Left ventricle myocardium inferior (tissue), 1 donor: Measurements from ENCODE around the gene TBX15. TPM values are rescaled to one million over a fixed set of nuclear protein-coding genes. Genes with fewer than 3 reads are reported as not detected.
A peak's percentile ranks its signal among the peaks of the same experiment; 100 is the strongest.

Experiments used
- DNase-seq: peaks from one replicate; pipeline ENCODE4 v3.0.0-alpha.2; 2020
- H3K27ac ChIP-seq: fragments of 200-600 bp; replicated peaks from 2 replicates; pipeline ENCODE4 v1.8.0; 2021
- H3K27me3 ChIP-seq: fragments of 200-600 bp; 2 replicates; pipeline ENCODE4 v1.8.0; 2021; ENCODE audit warnings: low read depth
- H3K36me3 ChIP-seq: fragments of 200-600 bp; 2 replicates; pipeline ENCODE4 v1.8.0; 2021
- H3K4me1 ChIP-seq: fragments of 200-600 bp; 2 replicates; pipeline ENCODE4 v1.8.0; 2021
- H3K4me3 ChIP-seq: fragments of 200-600 bp; 2 replicates; pipeline ENCODE4 v1.8.0; 2021; ENCODE audit warnings: mild to moderate bottlenecking, moderate library complexity
- H3K9me3 ChIP-seq: fragments of 200-600 bp; replicated peaks from 2 replicates; pipeline ENCODE4 v1.8.0; 2021
- intact Hi-C: fragments of 100-400 bp; cut with micrococcal nuclease; formaldehyde crosslinking; loops from one replicate; pipeline ENCODE4 v1.11.0; 2022
- total RNA-seq: library from RNA; stranded (reverse); fragmentation: NEBNext Ultra II Directional; extraction: Animal tissue kit (Norgen Biotek cat#: 25700); gene quantifications from one replicate; pipeline ENCODE4 v1.2.1, GENCODE V29; 2021
- TF ChIP-seq, protein P1 (sequence below): fragments of 200-600 bp; IDR thresholded peaks from 2 replicates; pipeline ENCODE4 v1.8.0; 2021; ENCODE audit warnings: antibody characterized with exemption, mild to moderate bottlenecking, borderline replicate concordance
- donor health status: DM: no; HTN: yes; CAD: no; lungs with severe emphysema.

The TBX15 gene
- total RNA-seq, 1 donor from 2014 or later: 0.63 TPM

DNA sequence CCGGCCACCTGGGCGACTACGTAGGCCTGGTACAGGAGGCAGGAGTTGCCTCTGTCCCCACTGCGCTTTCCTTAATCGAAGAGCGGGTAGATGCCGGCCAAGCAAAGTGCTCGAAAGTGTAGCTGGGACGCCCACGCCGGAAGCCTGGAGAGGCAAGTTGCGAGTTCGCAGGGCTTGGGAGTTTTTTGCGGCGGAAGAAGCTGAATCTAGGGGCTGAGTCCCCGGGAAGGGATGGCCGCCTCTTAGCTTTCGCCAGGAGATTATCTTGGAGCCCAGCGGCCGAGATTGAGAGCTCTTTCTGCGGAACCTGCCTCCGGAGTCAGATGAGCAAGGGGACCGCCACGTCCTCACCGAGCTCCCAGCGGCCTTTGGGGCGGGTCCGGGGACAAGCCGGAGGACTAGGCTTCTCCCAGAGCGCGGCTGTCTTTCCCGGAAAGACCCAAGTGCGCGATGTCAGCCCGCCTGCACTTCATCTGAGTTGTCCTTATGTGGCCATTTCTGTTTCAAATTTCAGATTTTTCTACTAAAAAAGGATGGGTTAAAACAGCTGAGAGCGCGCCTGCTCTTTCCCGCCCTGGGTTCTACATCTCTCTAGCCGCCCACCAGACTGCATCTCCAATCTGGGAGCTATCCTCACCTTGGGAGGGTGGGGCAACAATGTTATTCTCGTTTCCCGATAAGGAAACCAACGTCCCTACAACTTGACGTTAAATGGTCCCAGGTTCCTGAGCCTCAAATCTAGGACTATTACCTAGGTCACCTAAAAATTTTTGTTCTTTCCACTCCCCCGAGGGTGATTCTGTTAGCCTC is 12.4 kb upstream of the TBX15 start:
- intact Hi-C loops: no loop called here
- Histone ChIP-seq H3K4me3 (peak overlapping the region; percentile 55), H3K4me1 (peaks cover 17% of the 10 kb centered on the region), H3K36me3 (no peaks in the 10 kb centered on the region), H3K27ac (no peak overlapping the region), H3K27me3 (peaks cover 99% of the 10 kb centered on the region), H3K9me3 (no peaks in the 10 kb centered on the region)
- TF ChIP-seq, protein P1, sequence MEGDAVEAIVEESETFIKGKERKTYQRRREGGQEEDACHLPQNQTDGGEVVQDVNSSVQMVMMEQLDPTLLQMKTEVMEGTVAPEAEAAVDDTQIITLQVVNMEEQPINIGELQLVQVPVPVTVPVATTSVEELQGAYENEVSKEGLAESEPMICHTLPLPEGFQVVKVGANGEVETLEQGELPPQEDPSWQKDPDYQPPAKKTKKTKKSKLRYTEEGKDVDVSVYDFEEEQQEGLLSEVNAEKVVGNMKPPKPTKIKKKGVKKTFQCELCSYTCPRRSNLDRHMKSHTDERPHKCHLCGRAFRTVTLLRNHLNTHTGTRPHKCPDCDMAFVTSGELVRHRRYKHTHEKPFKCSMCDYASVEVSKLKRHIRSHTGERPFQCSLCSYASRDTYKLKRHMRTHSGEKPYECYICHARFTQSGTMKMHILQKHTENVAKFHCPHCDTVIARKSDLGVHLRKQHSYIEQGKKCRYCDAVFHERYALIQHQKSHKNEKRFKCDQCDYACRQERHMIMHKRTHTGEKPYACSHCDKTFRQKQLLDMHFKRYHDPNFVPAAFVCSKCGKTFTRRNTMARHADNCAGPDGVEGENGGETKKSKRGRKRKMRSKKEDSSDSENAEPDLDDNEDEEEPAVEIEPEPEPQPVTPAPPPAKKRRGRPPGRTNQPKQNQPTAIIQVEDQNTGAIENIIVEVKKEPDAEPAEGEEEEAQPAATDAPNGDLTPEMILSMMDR: no peak
- DNase-seq: no peak

DNA sequence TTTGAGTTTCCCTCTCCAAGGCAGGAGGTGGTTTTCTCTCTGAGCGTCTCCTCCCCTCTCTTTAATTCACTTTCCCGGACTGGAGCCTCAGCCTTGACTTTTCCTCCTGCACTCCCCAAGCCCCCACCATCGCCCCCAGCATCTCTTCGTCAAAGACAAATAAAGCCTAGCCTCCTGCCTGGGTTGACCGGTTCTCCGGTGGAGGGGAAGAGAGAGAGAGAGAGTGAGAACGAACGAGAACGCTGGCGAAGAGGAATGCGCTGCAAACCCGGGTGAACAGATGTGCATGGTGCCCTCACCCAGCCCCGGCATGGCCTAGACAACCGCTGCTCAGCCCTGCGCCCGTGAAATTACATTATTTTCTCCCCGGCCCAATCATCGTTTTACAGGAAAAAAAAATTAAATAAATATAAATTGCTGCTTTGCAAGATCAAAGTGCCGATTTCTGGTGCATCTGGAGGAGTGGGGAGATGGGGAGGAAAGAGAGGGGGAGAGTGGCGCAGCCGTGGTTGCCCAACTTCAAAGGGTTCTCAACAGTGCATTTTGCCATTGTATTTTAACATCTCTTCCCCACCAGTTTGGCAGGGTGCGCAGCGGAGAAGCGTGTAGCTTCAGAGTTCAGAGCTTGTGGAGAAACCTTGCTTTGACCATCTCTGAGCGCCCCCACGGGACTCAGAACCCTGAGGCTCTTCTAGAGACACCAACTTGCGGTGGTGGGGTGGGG is 11.4 kb upstream of the TBX15 start:
- intact Hi-C loops: no loop called here

DNA sequence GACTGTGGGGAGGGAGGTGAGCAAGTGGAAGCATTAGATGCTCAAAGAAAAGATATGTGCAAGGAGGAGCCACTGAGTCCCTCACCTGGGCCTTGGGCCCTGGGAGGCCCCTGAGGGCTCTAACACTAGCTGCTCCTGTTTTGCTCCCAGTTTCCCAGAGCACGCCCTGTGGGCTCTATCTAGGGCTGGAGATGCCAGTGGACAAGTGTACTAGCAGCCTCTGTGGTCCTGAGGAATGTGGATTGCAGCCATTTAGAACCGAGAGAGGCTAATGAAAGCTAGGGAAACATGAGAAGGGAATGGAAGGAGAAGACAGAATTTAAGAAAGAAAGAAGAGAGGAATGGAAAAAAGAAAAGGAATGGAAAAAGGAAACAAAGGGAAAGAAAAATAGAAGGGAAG is 10.0 kb upstream of the TBX15 start:
- DNase-seq: no peak
- H3K9me3 ChIP-seq: no peaks in the 10 kb centered on the region
- H3K27me3 ChIP-seq: peaks cover 99% of the 10 kb centered on the region
- no peak overlapping the region for H3K4me3 ChIP-seq
- H3K36me3 ChIP-seq: no peaks in the 10 kb centered on the region
- intact Hi-C loops: no loop called here
- TF ChIP-seq, protein P1: no peak
- H3K27ac ChIP-seq: no peak overlapping the region
- peaks cover 18% of the 10 kb centered on the region for H3K4me1 ChIP-seq

More for the DNA sequence above, 11.4 kb upstream of the TBX15 start:
- H3K9me3 ChIP-seq: no peaks in the 10 kb centered on the region
- H3K27me3 ChIP-seq: peaks cover 99% of the 10 kb centered on the region
- H3K27ac ChIP-seq: no peak overlapping the region
- no peaks in the 10 kb centered on the region for H3K36me3 ChIP-seq
- TF ChIP-seq, protein P1: no peak
- no peak overlapping the region for H3K4me3 ChIP-seq
- peaks cover 17% of the 10 kb centered on the region for H3K4me1 ChIP-seq
- DNase-seq: no peak

DNA sequence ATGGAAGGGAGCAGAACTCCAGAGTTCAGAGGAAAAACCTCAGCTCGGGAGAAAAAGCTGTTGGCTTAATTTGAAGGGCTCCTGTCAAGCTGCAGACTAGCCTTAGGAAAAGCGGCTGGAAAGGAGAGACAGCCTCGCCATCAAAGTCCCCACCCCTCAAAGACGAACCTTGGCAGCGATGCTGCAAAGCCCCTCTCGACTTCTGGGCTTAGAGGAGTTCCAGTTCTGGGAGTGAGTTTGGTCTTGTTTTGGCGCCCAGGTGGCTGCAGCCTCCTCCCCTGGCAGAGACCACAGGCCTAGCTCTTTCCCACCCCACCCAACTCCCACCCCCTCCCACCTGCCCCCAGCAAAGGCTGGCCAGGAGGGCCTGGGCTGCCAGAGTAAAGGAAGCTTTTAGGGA is 9.1 kb upstream of the TBX15 start:
- peaks cover 24% of the 10 kb centered on the region for H3K4me1 ChIP-seq
- H3K27me3 ChIP-seq: peaks cover 99% of the 10 kb centered on the region
- no peak for DNase-seq

DNA sequence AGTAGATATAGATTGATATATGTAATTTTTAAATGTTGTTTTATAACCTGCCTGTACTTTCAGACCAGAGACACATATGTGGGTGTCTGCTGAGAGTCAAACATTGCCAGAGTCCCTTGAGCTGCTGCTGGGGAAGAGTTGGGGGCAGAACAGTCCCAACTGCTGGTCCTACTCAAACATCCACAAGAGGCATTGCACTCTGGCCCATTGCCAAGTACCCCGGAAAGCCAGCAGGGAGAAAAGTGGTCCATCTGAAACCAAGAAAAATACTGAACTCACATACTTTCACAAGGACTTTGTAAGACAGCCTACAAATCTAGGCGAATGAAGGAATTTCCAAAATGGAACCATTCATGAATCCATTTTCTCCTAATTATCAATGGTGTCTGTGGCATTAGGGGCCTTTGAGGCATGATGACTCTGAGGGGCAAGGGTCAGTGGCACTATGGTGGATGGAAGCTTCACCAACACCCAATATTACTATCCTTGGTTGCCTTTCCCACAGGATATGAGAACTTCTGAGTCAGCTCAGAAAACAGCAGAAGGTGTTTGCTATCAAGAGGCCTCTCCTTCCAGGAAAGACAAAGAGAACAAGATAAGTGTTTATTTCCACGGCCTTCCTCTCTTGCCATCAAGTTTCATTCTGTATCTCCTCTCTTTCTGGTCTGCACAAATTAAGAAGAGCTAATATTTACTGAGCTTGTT is 7.3 kb upstream of the TBX15 start:
- intact Hi-C loops: no loop called here
- TF ChIP-seq, protein P1: no peak
- Histone ChIP-seq H3K9me3 (no peaks in the 10 kb centered on the region), H3K36me3 (no peaks in the 10 kb centered on the region), H3K4me1 (peaks cover 12% of the 10 kb centered on the region), H3K27me3 (peaks cover 100% of the 10 kb centered on the region), H3K4me3 (no peak overlapping the region), H3K27ac (no peak overlapping the region)
- no peak for DNase-seq

More for the DNA sequence above, 9.1 kb upstream of the TBX15 start:
- Histone ChIP-seq H3K4me3 (no peak overlapping the region), H3K36me3 (no peaks in the 10 kb centered on the region), H3K27ac (no peak overlapping the region), H3K9me3 (no peaks in the 10 kb centered on the region)
- intact Hi-C loops: no loop called here
- TF ChIP-seq, protein P1: no peak
